Neural progenitor cell (in vitro differentiated cells): ENCODE results near the gene KCTD14. TPM values are rescaled to one million over a fixed set of nuclear protein-coding genes. Genes with fewer than 3 reads are reported as not detected.
"Not testable (repeated sequence)": the region's sequence is repeated elsewhere in the genome, so short reads cannot be mapped to it uniquely, and the experiment has no call there.

Experiments used
- DNase-seq: peaks from one replicate; pipeline ENCODE4 v3.0.0-alpha.2; 2016; ENCODE audit warnings: low spot score
- H2AFZ ChIP-seq: fragments of 200-600 bp; sonication (generic); replicated peaks from 2 replicates; pipeline ENCODE4 v1.6.1; 2016; ENCODE audit warnings: antibody characterized with exemption
- H3F3A ChIP-seq: fragments of 200-600 bp; sonication (generic); 2 replicates; pipeline ENCODE4 v1.6.1; 2016; ENCODE audit warnings: antibody characterized with exemption, low read depth
- H3K27ac ChIP-seq: fragments of 200-600 bp; sonication (generic); 2 replicates; pipeline ENCODE4 v1.5.1; 2016; ENCODE audit warnings: mild to moderate bottlenecking
- H3K27me3 ChIP-seq: fragments of 200-600 bp; sonication (generic); 2 replicates; pipeline ENCODE4 v1.6.1; 2016; ENCODE audit warnings: mild to moderate bottlenecking, moderate library complexity
- H3K36me3 ChIP-seq: fragments of 200-600 bp; sonication (generic); 2 replicates; pipeline ENCODE4 v1.5.1; 2016
- H3K4me1 ChIP-seq: fragments of 200-600 bp; sonication (generic); 2 replicates; pipeline ENCODE4 v1.6.1; 2016; ENCODE audit warnings: mixed run types
- H3K4me2 ChIP-seq: fragments of 200-600 bp; sonication (generic); 2 replicates; pipeline ENCODE4 v1.6.1; 2016
- H3K4me3 ChIP-seq: fragments of 200-600 bp; sonication (generic); 2 replicates; pipeline ENCODE4 v1.5.1; 2016
- H3K79me2 ChIP-seq: fragments of 200-600 bp; sonication (generic); 2 replicates; pipeline ENCODE4 v1.6.1; 2016; ENCODE audit warnings: low read depth
- H3K9ac ChIP-seq: fragments of 200-600 bp; sonication (generic); 2 replicates; pipeline ENCODE4 v1.6.1; 2016
- H3K9me3 ChIP-seq: fragments of 200-600 bp; sonication (generic); 2 replicates; pipeline ENCODE4 v1.5.1; 2016; ENCODE audit warnings: low read depth
- H4K20me1 ChIP-seq: fragments of 200-600 bp; sonication (generic); 2 replicates; pipeline ENCODE4 v1.6.1; 2016; ENCODE audit warnings: low read depth
- H3K27ac Mint-ChIP-seq: 3 replicates; pipeline ENCODE4 v1.8.0; 2021; ENCODE audit warnings: mixed read lengths
- H3K27me3 Mint-ChIP-seq: 2 replicates; pipeline ENCODE4 v1.8.0; 2022; ENCODE audit warnings: low read depth, mild to moderate bottlenecking, inconsistent platforms, moderate library complexity, mixed read lengths; ENCODE audit not compliant: insufficient read depth
- H3K36me3 Mint-ChIP-seq: 3 replicates; pipeline ENCODE4 v1.8.0; 2021; ENCODE audit warnings: mixed read lengths
- H3K4me1 Mint-ChIP-seq: 3 replicates; pipeline ENCODE4 v1.8.0; 2021; ENCODE audit warnings: mixed read lengths
- H3K4me3 Mint-ChIP-seq: 3 replicates; pipeline ENCODE4 v1.8.0; 2021; ENCODE audit warnings: mild to moderate bottlenecking, moderate library complexity, mixed read lengths
- H3K9me3 Mint-ChIP-seq: 3 replicates; pipeline ENCODE4 v1.8.0; 2020; ENCODE audit warnings: mixed read lengths
- CTCF ChIP-seq: fragments of 200-600 bp; sonication (generic); IDR thresholded peaks from 2 replicates; pipeline ENCODE4 v1.5.1; 2017; ENCODE audit warnings: antibody characterized with exemption, mild to moderate bottlenecking
- EZH2 ChIP-seq: fragments of 200-600 bp; sonication (generic); IDR thresholded peaks from 2 replicates; pipeline ENCODE4 v1.6.1; 2017; ENCODE audit warnings: antibody characterized with exemption, mild to moderate bottlenecking, moderate library complexity
- EZH2phosphoT487 ChIP-seq: fragments of 200-600 bp; sonication (generic); IDR thresholded peaks from 2 replicates; pipeline ENCODE4 v1.6.1; 2017; ENCODE audit warnings: antibody characterized with exemption
- total RNA-seq: library from RNA; depleted of rRNA; stranded (reverse); fragments of >200 nt; gene quantifications from 2 replicates; pipeline ENCODE4 v1.2.3, GENCODE V29; 2015; ENCODE audit warnings: low replicate concordance

The KCTD14 gene
- total RNA-seq, 1 donor from 2014 or later: 5.3 TPM

GRCh38 chr11:78015878-78016277, 7.2 kb downstream of the KCTD14 start:
- Histone ChIP-seq H3F3A (peaks cover 9% of the 10 kb centered on the region), H3K79me2 (no peaks in the 10 kb centered on the region), H3K4me2 (no peak overlapping the region), H3K9ac (no peak overlapping the region), H3K4me1 (peaks cover 8% of the 10 kb centered on the region), H3K27ac (no peak overlapping the region), H3K27me3 (no peaks in the 10 kb centered on the region), H3K9me3 (no peaks in the 10 kb centered on the region), H2AFZ (no peak overlapping the region), H3K36me3 (no peaks in the 10 kb centered on the region), H4K20me1 (no peaks in the 10 kb centered on the region), H3K4me3 (no peak overlapping the region)
- Mint-ChIP-seq H3K9me3 (no peaks in the 10 kb centered on the region), H3K4me1 (peaks cover 12% of the 10 kb centered on the region), H3K36me3 (no peaks in the 10 kb centered on the region), H3K4me3 (no peak overlapping the region), H3K27me3 (peaks cover 2% of the 10 kb centered on the region), H3K27ac (no peak overlapping the region)
- DNase-seq: no peak
- TF ChIP-seq EZH2 (no peak), EZH2phosphoT487 (no peak), CTCF (no peak)

- not testable (repeated sequence) for H3K27me3 Mint-ChIP-seq, H3K4me1 Mint-ChIP-seq, H3K4me2 ChIP-seq, H3K4me1 ChIP-seq, H3K9me3 Mint-ChIP-seq, H3K79me2 ChIP-seq, H4K20me1 ChIP-seq, H3K4me3 ChIP-seq, H3K27ac ChIP-seq, H3K9me3 ChIP-seq, DNase-seq, H3F3A ChIP-seq, H3K4me3 Mint-ChIP-seq, H2AFZ ChIP-seq, H3K27me3 ChIP-seq, H3K27ac Mint-ChIP-seq, H3K9ac ChIP-seq, H3K36me3 ChIP-seq, H3K36me3 Mint-ChIP-seq
Measured at GRCh38 chr11:78014937-78015520, 8.0 kb downstream of the KCTD14 start.

GRCh38 chr11:78011301-78011700, 11.8 kb downstream of the KCTD14 start:
- Histone ChIP-seq H3K36me3 (no peaks in the 10 kb centered on the region), H3F3A (no peaks in the 10 kb centered on the region), H3K27me3 (no peaks in the 10 kb centered on the region), H3K27ac (no peak overlapping the region), H3K79me2 (no peaks in the 10 kb centered on the region), H3K4me2 (no peak overlapping the region), H3K9me3 (no peaks in the 10 kb centered on the region), H3K4me1 (no peaks in the 10 kb centered on the region), H3K4me3 (no peak overlapping the region), H3K9ac (no peak overlapping the region), H4K20me1 (no peaks in the 10 kb centered on the region), H2AFZ (no peak overlapping the region)
- Mint-ChIP-seq H3K4me3 (no peak overlapping the region), H3K27me3 (no peaks in the 10 kb centered on the region), H3K9me3 (no peaks in the 10 kb centered on the region), H3K27ac (no peak overlapping the region), H3K36me3 (no peaks in the 10 kb centered on the region), H3K4me1 (peaks cover 4% of the 10 kb centered on the region)
- TF ChIP-seq CTCF (no peak), EZH2phosphoT487 (no peak), EZH2 (no peak)
- no peak for DNase-seq

- no peak overlapping the region for H3K4me3 Mint-ChIP-seq
- H3K4me2 ChIP-seq: no peak overlapping the region
- H2AFZ ChIP-seq: no peak overlapping the region
- no peaks in the 10 kb centered on the region for H3K27me3 Mint-ChIP-seq
- no peak for DNase-seq
- peaks cover 4% of the 10 kb centered on the region for H3K4me1 Mint-ChIP-seq
- H3K4me1 ChIP-seq: no peaks in the 10 kb centered on the region
- no peak overlapping the region for H3K9ac ChIP-seq
- H3K9me3 Mint-ChIP-seq: no peaks in the 10 kb centered on the region
- no peaks in the 10 kb centered on the region for H3F3A ChIP-seq
- H4K20me1 ChIP-seq: no peaks in the 10 kb centered on the region
- no peaks in the 10 kb centered on the region for H3K9me3 ChIP-seq
- TF ChIP-seq CTCF: no peak
- TF ChIP-seq EZH2phosphoT487: no peak
- no peak for TF ChIP-seq EZH2
- no peak overlapping the region for H3K4me3 ChIP-seq
- H3K79me2 ChIP-seq: no peaks in the 10 kb centered on the region
- no peaks in the 10 kb centered on the region for H3K36me3 ChIP-seq
- H3K27me3 ChIP-seq: no peaks in the 10 kb centered on the region
- H3K27ac Mint-ChIP-seq: no peak overlapping the region
- H3K27ac ChIP-seq: no peak overlapping the region
- no peaks in the 10 kb centered on the region for H3K36me3 Mint-ChIP-seq
Measured at GRCh38 chr11:78010755-78011154, 12.3 kb downstream of the KCTD14 start.
